Measurements from ENCODE around the gene RAB19.

Gene RAB19

DNA sequence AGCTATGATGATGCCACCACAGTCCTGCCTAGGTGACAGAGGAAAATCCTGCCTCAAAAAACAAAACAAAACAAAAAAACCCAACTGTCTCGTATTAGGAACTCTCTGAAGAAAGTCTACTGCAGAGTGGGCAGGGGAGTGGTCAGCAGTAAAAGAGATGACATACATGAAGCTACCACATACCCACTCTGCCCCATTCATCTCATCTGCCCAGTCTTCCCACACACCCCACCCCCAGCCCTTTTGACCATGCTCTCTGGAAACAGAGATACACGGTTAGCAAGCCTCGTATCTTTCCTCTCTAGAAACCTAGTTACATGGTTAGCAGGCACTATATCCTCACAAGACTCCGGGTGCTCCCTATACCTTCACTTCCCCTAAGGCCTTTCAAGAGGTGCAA, 13.8 kb upstream of the RAB19 start:
- H3K4me3 ChIP-seq (ENCODE audit: low read depth, low read length), result no peak overlapping the region
- no peak for DNase-seq (ENCODE audit: low read depth)
- TF ChIP-seq CTCF (IDR thresholded peaks at IDR 0.05; ENCODE audit: low read depth, low read length, missing control alignments), result no peak

DNA sequence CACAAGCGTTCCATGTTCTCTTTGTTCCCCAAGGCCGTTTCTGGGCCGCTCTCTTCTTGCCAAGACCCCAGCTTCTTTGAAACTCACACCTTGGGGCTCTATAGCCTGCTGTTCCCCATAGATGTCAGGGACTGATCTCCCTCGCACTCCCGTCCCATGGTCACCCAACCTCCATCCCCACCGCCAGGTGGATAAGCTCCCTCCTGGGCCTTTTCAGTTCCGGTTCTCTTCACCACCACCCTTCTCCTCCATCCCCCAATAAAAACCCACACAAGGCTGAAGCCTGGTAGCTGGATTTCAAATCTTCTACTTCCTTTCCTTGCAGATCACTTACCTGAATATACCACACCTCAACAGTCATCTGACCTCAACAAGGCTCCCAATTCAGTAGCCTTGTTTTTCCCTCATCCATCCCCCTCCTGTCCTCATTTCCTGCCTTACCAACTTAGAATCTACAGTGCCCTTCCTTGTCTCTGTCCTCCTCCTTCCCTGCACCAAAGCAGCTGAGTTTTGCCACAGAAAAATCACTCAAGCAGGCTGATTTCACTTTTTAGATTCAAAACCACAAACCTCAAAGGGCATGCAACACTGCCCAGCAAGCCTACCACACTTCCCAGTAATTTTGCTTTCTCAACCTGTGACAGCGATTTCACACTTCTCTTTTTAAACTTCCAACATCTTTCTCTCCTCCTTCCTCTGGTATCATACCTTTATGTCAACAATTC, 13.2 kb upstream of the RAB19 start:
- TF ChIP-seq CTCF (IDR thresholded peaks at IDR 0.05; ENCODE audit: low read depth, low read length, missing control alignments), result no peak
- H3K4me3 ChIP-seq (ENCODE audit: low read depth, low read length), result no peak overlapping the region
- DNase-seq (ENCODE audit: low read depth), result peak; percentile 35

- H3K4me3 ChIP-seq (ENCODE audit: low read depth, low read length), result no peak overlapping the region
- no peak for TF ChIP-seq CTCF (IDR thresholded peaks at IDR 0.05; ENCODE audit: low read depth, low read length, missing control alignments)
- DNase-seq (ENCODE audit: low read depth), result no peak
These were observed 12.2 kb upstream of the RAB19 start for GRCh38 chr7:140391634-140392033.

GRCh38 chr7:140393756-140394306, 10.0 kb upstream of the RAB19 start:
- DNase-seq (ENCODE audit: low read depth), result no peak
- TF ChIP-seq CTCF (IDR thresholded peaks at IDR 0.05; ENCODE audit: low read depth, low read length, missing control alignments), result no peak
- H3K4me3 ChIP-seq (ENCODE audit: low read depth, low read length), result no peak overlapping the region

DNA sequence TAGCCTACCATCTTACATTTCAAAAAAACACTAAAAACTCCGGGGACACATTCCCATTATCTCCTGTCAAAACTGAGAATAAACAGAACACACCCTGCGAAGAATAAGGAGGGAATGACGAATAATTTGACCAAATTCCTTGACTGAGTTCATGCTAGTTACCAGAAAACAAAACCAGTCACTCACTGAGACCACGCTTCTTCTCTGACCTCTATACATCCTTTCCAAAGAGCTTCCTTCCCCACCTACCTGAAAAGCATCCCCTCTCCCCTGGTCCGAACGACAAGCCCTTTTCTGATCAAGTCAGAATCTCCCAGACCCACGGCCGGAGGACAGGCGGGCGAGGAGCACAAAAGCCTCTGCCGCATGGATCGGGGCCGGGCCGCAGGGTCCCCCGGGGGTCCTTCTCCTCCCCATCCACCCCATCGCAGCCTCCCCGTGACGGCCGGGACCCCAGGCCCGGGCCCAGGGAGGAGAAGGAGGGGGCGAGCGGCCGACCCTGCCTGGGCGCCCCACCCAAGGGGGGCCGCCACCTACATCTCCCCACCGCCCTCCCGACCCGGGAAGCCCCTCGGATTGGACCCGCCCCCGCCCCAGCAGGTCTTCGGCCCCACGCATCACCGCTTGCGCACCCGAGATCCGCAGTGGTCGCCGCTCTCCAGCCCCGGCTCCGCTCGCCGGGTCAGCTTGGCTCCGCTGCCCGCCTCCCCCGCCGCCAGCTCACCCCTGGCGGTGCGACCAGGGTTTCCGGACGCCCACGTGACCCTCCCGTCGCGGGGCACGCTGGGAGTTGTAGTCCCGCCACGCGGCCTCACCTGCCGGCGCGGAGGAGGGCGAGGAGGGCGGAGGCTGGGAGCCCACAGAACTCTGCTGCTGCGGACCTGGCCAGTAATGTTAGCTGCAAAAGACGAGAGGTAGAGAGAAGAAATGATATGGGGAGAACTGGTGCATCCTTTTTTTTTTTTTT, 5.8 kb upstream of the RAB19 start, which contains the start of gene SLC37A3:
Gene SLC37A3 (minus strand): TSS at position 747 of the 967 bp plus-strand sequence. CDS start 16,004 bp downstream, outside the sequence.
- peak; percentile 14 for TF ChIP-seq CTCF (IDR thresholded peaks at IDR 0.05; ENCODE audit: low read depth, low read length, missing control alignments)
- H3K4me3 ChIP-seq (ENCODE audit: low read depth, low read length), result peak within 1 kb of the TSS; percentile 90
- DNase-seq (ENCODE audit: low read depth), result no peak

- TF ChIP-seq CTCF (IDR thresholded peaks at IDR 0.05; ENCODE audit: low read depth, low read length, missing control alignments), result no peak
- DNase-seq (ENCODE audit: low read depth), result no peak
- no peak overlapping the region for H3K4me3 ChIP-seq (ENCODE audit: low read depth, low read length)
These were observed 5.0 kb upstream of the RAB19 start for GRCh38 chr7:140398821-140399220.
